Measurements from ENCODE around the gene ATXN2. TPM values are rescaled to one million over a fixed set of nuclear protein-coding genes. Genes with fewer than 3 reads are reported as not detected.
A peak's percentile ranks its signal among the peaks of the same experiment; 100 is the strongest.
"Not testable (repeated sequence)": the region's sequence is repeated elsewhere in the genome, so short reads cannot be mapped to it uniquely, and the experiment has no call there.

Gene ATXN2
- total and polyA plus RNA-seq, 3 donors from 2014 or later, result 61.4 to 165 (median 145) TPM

- no peaks in the 10 kb centered on the region for H3K27me3 ChIP-seq
- intact Hi-C loops (cut with DNase I; ENCODE audit: low total_unique reads), result no loop called here
- no peaks in the 10 kb centered on the region for H3K9me3 ChIP-seq
- peak overlapping the region; percentile 82 to 92 for H3K4me3 ChIP-seq
- no peak for DNase-seq
- no peak for TF ChIP-seq POLR2A (IDR thresholded peaks at IDR 0.05)
- no peak for TF ChIP-seq CTCF (IDR thresholded peaks at IDR 0.05)
- no peaks in the 10 kb centered on the region for H3K36me3 ChIP-seq (ENCODE audit: low read depth, missing control alignments)
- H3K4me1 ChIP-seq, result peaks cover 25% of the 10 kb centered on the region
- peak overlapping the region; percentile 93 to 97 for H3K27ac ChIP-seq
- WGBS, 2 donors, result 3 to 5% methylated on average over 5 of the region's 5 CpGs
Observed at GRCh38 chr12:111600205-111600642, 1.1 kb upstream of the ATXN2 start.

- Histone ChIP-seq H3K27me3 (no peaks in the 10 kb centered on the region), H3K36me3 (ENCODE audit: low read depth, missing control alignments) (no peaks in the 10 kb centered on the region), H3K4me3 (peak overlapping the region; percentile 82 to 92), H3K27ac (peak overlapping the region; percentile 93 to 97), H3K9me3 (no peaks in the 10 kb centered on the region), H3K4me1 (peaks cover 31% of the 10 kb centered on the region)
- 0 to 1% methylated on average over 30 to 54 of the region's 56 CpGs for WGBS, 2 donors
- intact Hi-C loops (cut with DNase I; ENCODE audit: low total_unique reads), result no loop called here
- no peak for TF ChIP-seq POLR2A (IDR thresholded peaks at IDR 0.05)
- TF ChIP-seq CTCF (IDR thresholded peaks at IDR 0.05), result no peak
- DNase-seq, result peak; percentile 93
Observed at GRCh38 chr12:111599453-111600204, 514 bp upstream of the ATXN2 start.

GRCh38 chr12:111597831-111598636, 1.1 kb downstream of the ATXN2 start:
- no peaks in the 10 kb centered on the region for H3K36me3 ChIP-seq (ENCODE audit: low read depth, missing control alignments)
- H3K27ac ChIP-seq, result peak overlapping the region; percentile 93 to 97
- DNase-seq, result peak; percentile 54
- no peak for TF ChIP-seq POLR2A (IDR thresholded peaks at IDR 0.05)
- no peak for TF ChIP-seq CTCF (IDR thresholded peaks at IDR 0.05)
- intact Hi-C loops (cut with DNase I; ENCODE audit: low total_unique reads), result no loop called here
- no peaks in the 10 kb centered on the region for H3K27me3 ChIP-seq
- peak overlapping the region; percentile 82 to 92 for H3K4me3 ChIP-seq
- H3K9me3 ChIP-seq, result no peaks in the 10 kb centered on the region
- H3K4me1 ChIP-seq, result peaks cover 40% of the 10 kb centered on the region
- WGBS, 2 donors, result 0% methylated on average over 9 to 45 of the region's 67 CpGs

GRCh38 chr12:111596985-111597830, 1.9 kb downstream of the ATXN2 start:
- peak; percentile 63 for DNase-seq
- WGBS, 2 donors, result 2% methylated on average over 33 of the region's 33 CpGs
- H3K4me3 ChIP-seq, result peak overlapping the region; percentile 82 to 92
- intact Hi-C loops (cut with DNase I; ENCODE audit: low total_unique reads), result no loop called here
- no peaks in the 10 kb centered on the region for H3K36me3 ChIP-seq (ENCODE audit: low read depth, missing control alignments)
- peaks cover 40% of the 10 kb centered on the region for H3K4me1 ChIP-seq
- H3K27ac ChIP-seq, result peak overlapping the region; percentile 93 to 97
- no peaks in the 10 kb centered on the region for H3K9me3 ChIP-seq
- TF ChIP-seq CTCF (IDR thresholded peaks at IDR 0.05) (no peak), POLR2A (IDR thresholded peaks at IDR 0.05) (no peak)
- no peaks in the 10 kb centered on the region for H3K27me3 ChIP-seq

- Histone ChIP-seq H3K4me1 (peaks cover 38% of the 10 kb centered on the region), H3K27ac (peak overlapping the region in 1 of 2 donors; percentile 20)
- WGBS, 2 donors, result 61 to 68% methylated on average over 15 of the region's 15 CpGs
- H3K27me3 ChIP-seq; H3K36me3 ChIP-seq (ENCODE audit: low read depth, missing control alignments); H3K4me3 ChIP-seq; intact Hi-C loops (cut with DNase I; ENCODE audit: low total_unique reads); H3K9me3 ChIP-seq: not testable (repeated sequence)
- peak; percentile 21 for DNase-seq
Observed at GRCh38 chr12:111595341-111595835, 3.7 kb downstream of the ATXN2 start.

- H3K4me3 ChIP-seq; H3K27ac ChIP-seq; intact Hi-C loops (cut with DNase I; ENCODE audit: low total_unique reads); DNase-seq; H3K9me3 ChIP-seq; H3K36me3 ChIP-seq (ENCODE audit: low read depth, missing control alignments); H3K27me3 ChIP-seq: not testable (repeated sequence)
- peaks cover 28% of the 10 kb centered on the region for H3K4me1 ChIP-seq
- WGBS, 2 donors, result 87 to 92% methylated on average over 6 of the region's 6 CpGs
Observed at GRCh38 chr12:111591399-111592010, 7.6 kb downstream of the ATXN2 start.
